Measurements from ENCODE around the gene MACO1.

- TF ChIP-seq BACH1 (IDR thresholded peaks at IDR 0.05; ENCODE audit: low read length) (no peak), YY1 (IDR thresholded peaks at IDR 0.05; ENCODE audit: low read depth, low read length) (no peak), EZH2 (IDR thresholded peaks at IDR 0.05; ENCODE audit: low read depth, low read length, severe bottlenecking) (no peak), RAD21 (IDR thresholded peaks at IDR 0.05 in 1 of 2, conservative IDR thresholded peaks at IDR 0.05 in 1 of 2; ENCODE audit: low read depth in 2 of 2, low read length in 2 of 2) (no peak), EGR1 (IDR thresholded peaks at IDR 0.05; ENCODE audit: borderline replicate concordance, low read depth, low read length) (no peak), NRF1 (IDR thresholded peaks at IDR 0.05; ENCODE audit: low read depth, low read length) (no peak), POU5F1 (IDR thresholded peaks at IDR 0.05; ENCODE audit: low read depth, low read length) (no peak), TEAD4 (IDR thresholded peaks at IDR 0.05; ENCODE audit: low read depth, low read length) (no peak), CBX8 (IDR thresholded peaks at IDR 0.05; ENCODE audit: borderline replicate concordance, low read depth, low read length) (no peak), MAX (IDR thresholded peaks at IDR 0.05) (no peak), POLR2A (IDR thresholded peaks at IDR 0.05; ENCODE audit: control extremely low read depth in 1 of 2, low read depth in 2 of 2, low read length in 2 of 2) (no peak)
- TF ChIP-seq, protein P1, sequence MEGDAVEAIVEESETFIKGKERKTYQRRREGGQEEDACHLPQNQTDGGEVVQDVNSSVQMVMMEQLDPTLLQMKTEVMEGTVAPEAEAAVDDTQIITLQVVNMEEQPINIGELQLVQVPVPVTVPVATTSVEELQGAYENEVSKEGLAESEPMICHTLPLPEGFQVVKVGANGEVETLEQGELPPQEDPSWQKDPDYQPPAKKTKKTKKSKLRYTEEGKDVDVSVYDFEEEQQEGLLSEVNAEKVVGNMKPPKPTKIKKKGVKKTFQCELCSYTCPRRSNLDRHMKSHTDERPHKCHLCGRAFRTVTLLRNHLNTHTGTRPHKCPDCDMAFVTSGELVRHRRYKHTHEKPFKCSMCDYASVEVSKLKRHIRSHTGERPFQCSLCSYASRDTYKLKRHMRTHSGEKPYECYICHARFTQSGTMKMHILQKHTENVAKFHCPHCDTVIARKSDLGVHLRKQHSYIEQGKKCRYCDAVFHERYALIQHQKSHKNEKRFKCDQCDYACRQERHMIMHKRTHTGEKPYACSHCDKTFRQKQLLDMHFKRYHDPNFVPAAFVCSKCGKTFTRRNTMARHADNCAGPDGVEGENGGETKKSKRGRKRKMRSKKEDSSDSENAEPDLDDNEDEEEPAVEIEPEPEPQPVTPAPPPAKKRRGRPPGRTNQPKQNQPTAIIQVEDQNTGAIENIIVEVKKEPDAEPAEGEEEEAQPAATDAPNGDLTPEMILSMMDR (IDR thresholded peaks at IDR 0.05; ENCODE audit: control extremely low read depth in 1 of 3, insufficient read depth in 1 of 3, low read depth in 1 of 3, low read length in 3 of 3) = no peak
- TF ChIP-seq, protein P2, sequence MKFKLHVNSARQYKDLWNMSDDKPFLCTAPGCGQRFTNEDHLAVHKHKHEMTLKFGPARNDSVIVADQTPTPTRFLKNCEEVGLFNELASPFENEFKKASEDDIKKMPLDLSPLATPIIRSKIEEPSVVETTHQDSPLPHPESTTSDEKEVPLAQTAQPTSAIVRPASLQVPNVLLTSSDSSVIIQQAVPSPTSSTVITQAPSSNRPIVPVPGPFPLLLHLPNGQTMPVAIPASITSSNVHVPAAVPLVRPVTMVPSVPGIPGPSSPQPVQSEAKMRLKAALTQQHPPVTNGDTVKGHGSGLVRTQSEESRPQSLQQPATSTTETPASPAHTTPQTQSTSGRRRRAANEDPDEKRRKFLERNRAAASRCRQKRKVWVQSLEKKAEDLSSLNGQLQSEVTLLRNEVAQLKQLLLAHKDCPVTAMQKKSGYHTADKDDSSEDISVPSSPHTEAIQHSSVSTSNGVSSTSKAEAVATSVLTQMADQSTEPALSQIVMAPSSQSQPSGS (IDR thresholded peaks at IDR 0.05; ENCODE audit: low read length) = no peak
Observed at GRCh38 chr1:25468033-25468432, 37.3 kb downstream of the MACO1 start.
